Activated naive CD4-positive, alpha-beta T cell treated with anti-CD3 and anti-CD28 coated beads, Interleukin-2, amount 50 U/mL, for 72 hours (primary cell): ENCODE measurements around the gene CABLES2. TPM values are rescaled to one million over a fixed set of nuclear protein-coding genes. Genes with fewer than 3 reads are reported as not detected.
"Not testable (repeated sequence)": the region's sequence is repeated elsewhere in the genome, so short reads cannot be mapped to it uniquely, and the experiment has no call there.

Source experiments
- ATAC-seq, 2 donors: fragments of 150-1000 bp; cut with Tn5 transposase; 2 replicates each; pipeline ENCODE4 v1.10.0; 2021; ENCODE audit warnings: mild to moderate bottlenecking in 2 of 2, moderate library complexity in 2 of 2
- DNase-seq, 2 donors: peaks; one replicate each; pipeline ENCODE4 v3.0.0; 2021 to 2022; ENCODE audit warnings: low spot score in 2 of 2
- H3K27ac Mint-ChIP-seq, 2 donors: one replicate each; pipeline ENCODE4 v1.8.0; 2022; ENCODE audit warnings: mild to moderate bottlenecking in 2 of 2, mixed read lengths in 2 of 2
- H3K36me3 Mint-ChIP-seq, 2 donors: one replicate each; pipeline ENCODE4 v1.8.0; 2022; ENCODE audit warnings: mixed read lengths in 2 of 2
- H3K9me3 Mint-ChIP-seq, 2 donors: one replicate each; pipeline ENCODE4 v1.8.0; 2022; ENCODE audit warnings: mixed read lengths in 2 of 2
- total RNA-seq, 2 donors: library from RNA; stranded (reverse); gene quantifications; one replicate each; pipeline ENCODE4 v1.2.3, GENCODE V29; 2022

CABLES2 gene
- total RNA-seq, 2 donors from 2014 or later = 5.8 to 6.4 TPM

- no peak for ATAC-seq
- no peak for DNase-seq
- Mint-ChIP-seq H3K36me3 (no peaks in the 10 kb centered on the region), H3K9me3 (no peaks in the 10 kb centered on the region), H3K27ac (no peak overlapping the region)
These were observed 35.0 kb upstream of the CABLES2 start for GRCh38 chr20:62441987-62442539.

GRCh38 chr20:62439218-62439617, 32.1 kb upstream of the CABLES2 start:
- Mint-ChIP-seq H3K27ac (no peak overlapping the region), H3K9me3 (no peaks in the 10 kb centered on the region), H3K36me3 (no peaks in the 10 kb centered on the region)
- ATAC-seq (no peak), DNase-seq (no peak)

- no peak overlapping the region for H3K27ac Mint-ChIP-seq
- DNase-seq = no peak
- no peaks in the 10 kb centered on the region for H3K9me3 Mint-ChIP-seq
- no peaks in the 10 kb centered on the region for H3K36me3 Mint-ChIP-seq
- ATAC-seq = no peak
These were observed 30.8 kb upstream of the CABLES2 start for GRCh38 chr20:62437927-62438326.

GRCh38 chr20:62437496-62437895, 30.4 kb upstream of the CABLES2 start:
- H3K36me3 Mint-ChIP-seq = no peaks in the 10 kb centered on the region
- ATAC-seq (no peak), DNase-seq (no peak)
- no peaks in the 10 kb centered on the region for H3K9me3 Mint-ChIP-seq
- H3K27ac Mint-ChIP-seq = no peak overlapping the region

GRCh38 chr20:62436692-62437091, 29.6 kb upstream of the CABLES2 start:
- Mint-ChIP-seq H3K36me3 (no peaks in the 10 kb centered on the region), H3K27ac (peak overlapping the region in 1 of 2 donors; percentile 55), H3K9me3 (no peaks in the 10 kb centered on the region)
- DNase-seq (no peak), ATAC-seq (no peak)

GRCh38 chr20:62433658-62434497, 26.8 kb upstream of the CABLES2 start:
- ATAC-seq (no peak), DNase-seq (no peak)
- no peaks in the 10 kb centered on the region for H3K9me3 Mint-ChIP-seq
- H3K36me3 Mint-ChIP-seq = no peaks in the 10 kb centered on the region
- no peak overlapping the region for H3K27ac Mint-ChIP-seq

GRCh38 chr20:62430866-62431447, 23.9 kb upstream of the CABLES2 start:
- DNase-seq = no peak
- ATAC-seq = no peak
- Mint-ChIP-seq H3K9me3 (no peaks in the 10 kb centered on the region), H3K27ac (no peak overlapping the region), H3K36me3 (no peaks in the 10 kb centered on the region)

- no peak overlapping the region for H3K27ac Mint-ChIP-seq
- H3K9me3 Mint-ChIP-seq = no peaks in the 10 kb centered on the region
- DNase-seq = no peak
- ATAC-seq = no peak
- no peaks in the 10 kb centered on the region for H3K36me3 Mint-ChIP-seq
These were observed 23.3 kb upstream of the CABLES2 start for GRCh38 chr20:62430311-62430853.

- no peak for ATAC-seq
- Mint-ChIP-seq H3K36me3 (no peaks in the 10 kb centered on the region), H3K27ac (no peak overlapping the region), H3K9me3 (no peaks in the 10 kb centered on the region)
- DNase-seq = no peak
These were observed 22.6 kb upstream of the CABLES2 start for GRCh38 chr20:62429455-62430310.

- Mint-ChIP-seq H3K36me3 (no peaks in the 10 kb centered on the region), H3K27ac (no peak overlapping the region), H3K9me3 (no peaks in the 10 kb centered on the region)
- ATAC-seq = no peak
- DNase-seq = no peak
These were observed 21.6 kb upstream of the CABLES2 start for GRCh38 chr20:62428396-62429295.

GRCh38 chr20:62428002-62428372, 20.9 kb upstream of the CABLES2 start:
- DNase-seq (no peak), ATAC-seq (no peak)
- Mint-ChIP-seq H3K9me3 (no peaks in the 10 kb centered on the region), H3K27ac (no peak overlapping the region), H3K36me3 (no peaks in the 10 kb centered on the region)

- Mint-ChIP-seq H3K9me3 (no peaks in the 10 kb centered on the region), H3K36me3 (no peaks in the 10 kb centered on the region), H3K27ac (no peak within 1 kb of the TSS)
- ATAC-seq (no peak), DNase-seq (no peak)
These were observed 20.3 kb upstream of the CABLES2 start, which contains the start of gene RBBP8NL for GRCh38 chr20:62427172-62428001. Gene RBBP8NL (minus strand): TSS chr20:62427539. CDS start chr20:62419647, 7,892 bp downstream.

GRCh38 chr20:62426699-62427131, 19.6 kb upstream of the CABLES2 start:
- no peak overlapping the region for H3K27ac Mint-ChIP-seq
- no peak for ATAC-seq
- no peaks in the 10 kb centered on the region for H3K36me3 Mint-ChIP-seq
- DNase-seq = no peak
- H3K9me3 Mint-ChIP-seq = no peaks in the 10 kb centered on the region

- not testable (repeated sequence) for H3K27ac Mint-ChIP-seq, H3K36me3 Mint-ChIP-seq, ATAC-seq, H3K9me3 Mint-ChIP-seq, DNase-seq
These were observed 18.9 kb upstream of the CABLES2 start for GRCh38 chr20:62426059-62426348.
